H1 (cell line): ENCODE results near the gene MAGI2. TPM values are rescaled to one million over a fixed set of nuclear protein-coding genes. Genes with fewer than 3 reads are reported as not detected.

ENCODE experiments used
- CTCF ChIA-PET: fragments of 300-600 bp; sonication (Branson Sonifier 250); formaldehyde crosslinking; loops from one replicate; lab custom pipeline; 2021; ENCODE audit not compliant: partially characterized antibody; lab: Charles Lee
- POLR2A ChIA-PET: fragments of 300-600 bp; sonication (Branson Sonifier 250); formaldehyde crosslinking; loops from one replicate; lab custom pipeline; 2021; ENCODE audit warnings: inconsistent platforms; ENCODE audit not compliant: partially characterized antibody; lab: Charles Lee
- DNase-seq, 2 experiments: peaks; one replicate each; pipeline versions ENCODE4 v3.0.0 to v3.0.0-alpha.2; 2010 to 2022; ENCODE audit warnings: low spot score in 2 of 2, low read depth in 1 of 2, mixed read lengths in 1 of 2
- FAIRE-seq: peaks from 2 replicates; lab custom pipeline; 2011; peaks lifted over from hg19 to GRCh38; lab: Jason Lieb, UNC
- H2AFZ ChIP-seq: 2 replicates; pipeline ENCODE4 v1.8.1; 2012; ENCODE audit warnings: low read length, inconsistent platforms
- H2AK5ac ChIP-seq: 2 replicates; pipeline ENCODE4 v1.6.1; 2013; ENCODE audit warnings: low read depth, low read length
- H2BK120ac ChIP-seq: replicated peaks from 2 replicates; pipeline ENCODE3; 2013; ENCODE audit warnings: low read depth, low read length, inconsistent platforms
- H2BK12ac ChIP-seq: 2 replicates; pipeline ENCODE4 v1.6.1; 2013; ENCODE audit warnings: low read depth, low read length
- H2BK15ac ChIP-seq: 2 replicates; pipeline ENCODE4 v1.6.1; 2013; ENCODE audit warnings: low read length
- H2BK20ac ChIP-seq: 2 replicates; pipeline ENCODE4 v1.6.1; 2013; ENCODE audit warnings: low read length
- H2BK5ac ChIP-seq: 2 replicates; pipeline ENCODE4 v1.6.1; 2013; ENCODE audit warnings: low read depth, low read length
- H3K14ac ChIP-seq: 2 replicates; pipeline ENCODE4 v1.6.1; 2013; ENCODE audit warnings: inconsistent platforms; ENCODE audit not compliant: insufficient read length
- H3K18ac ChIP-seq: 2 replicates; pipeline ENCODE4 v1.6.1; 2013; ENCODE audit warnings: low read length; ENCODE audit errors: extremely low read depth
- H3K23ac ChIP-seq: 2 replicates; pipeline ENCODE4 v1.6.1; 2013; ENCODE audit warnings: inconsistent platforms; ENCODE audit not compliant: insufficient read length
- H3K23me2 ChIP-seq: 2 replicates; pipeline ENCODE4 v1.6.1; 2013; ENCODE audit warnings: low read depth, low read length
- H3K27ac ChIP-seq: 2 replicates; pipeline ENCODE4 v1.6.1; 2011; ENCODE audit warnings: low read depth, low read length, inconsistent platforms
- H3K27me3 ChIP-seq, 4 experiments: replicated peaks in 1 of 4; 1 replicate in 1 of 4; 2 replicates in 3 of 4; pipeline versions ENCODE4 v1.6.1 to v1.8.1; 2011 to 2013; ENCODE audit warnings: low read length in 3 of 4, mild to moderate bottlenecking in 3 of 4, inconsistent platforms in 2 of 4, mixed read lengths in 2 of 4, moderate library complexity in 1 of 4; ENCODE audit not compliant: control insufficient read depth in 3 of 4, insufficient read depth in 3 of 4; ENCODE audit errors: extremely low read depth in 1 of 4
- H3K36me3 ChIP-seq, 4 experiments: 2 replicates each; pipeline versions ENCODE4 v1.6.1 to v1.8.1; 2011 to 2013; ENCODE audit warnings: mild to moderate bottlenecking in 4 of 4, low read length in 3 of 4, moderate library complexity in 2 of 4, control low read depth in 1 of 4, inconsistent platforms in 1 of 4; ENCODE audit not compliant: insufficient read depth in 4 of 4, control insufficient read depth in 2 of 4
- H3K4ac ChIP-seq: replicated peaks from 2 replicates; pipeline ENCODE3; 2013; ENCODE audit warnings: low read length, low read depth, mixed read lengths, inconsistent platforms; ENCODE audit not compliant: insufficient read length
- H3K4me1 ChIP-seq, 4 experiments: replicated peaks in 1 of 4; 1 replicate in 1 of 4; 2 replicates in 3 of 4; pipeline versions ENCODE4 v1.6.1 to v1.8.1; 2011 to 2013; ENCODE audit warnings: low read length in 3 of 4, inconsistent platforms in 2 of 4, mixed read lengths in 1 of 4; ENCODE audit not compliant: insufficient read depth in 4 of 4, control insufficient read depth in 3 of 4
- H3K4me2 ChIP-seq, 2 experiments: 2 replicates each; pipeline versions ENCODE4 v1.6.1 to v1.8.1; 2011 to 2013; ENCODE audit warnings: low read depth in 2 of 2, low read length in 2 of 2, control low read depth in 1 of 2, inconsistent platforms in 1 of 2, mild to moderate bottlenecking in 1 of 2; ENCODE audit not compliant: insufficient read depth in 1 of 2
- H3K4me3 ChIP-seq, 4 experiments: fragments of 200-600, 300-600 bp in 1 of 4; sonication (generic), shearing (Covaris generic), sonication (Bioruptor Twin) in 1 of 4; 2 replicates each; pipeline versions ENCODE4 v1.5.1 to v1.8.1; 2011 to 2016; ENCODE audit warnings: low read length in 4 of 4, low read depth in 3 of 4, control low read depth in 2 of 4, inconsistent platforms in 2 of 4, mild to moderate bottlenecking in 2 of 4, mixed read lengths in 1 of 4, moderate library complexity in 1 of 4; ENCODE audit not compliant: insufficient read depth in 2 of 4; ENCODE audit errors: extremely low read depth in 1 of 4
- H3K56ac ChIP-seq: replicated peaks from 2 replicates; pipeline ENCODE3; 2013; ENCODE audit warnings: low read depth, mild to moderate bottlenecking, mixed read lengths, low read length, inconsistent platforms; ENCODE audit not compliant: insufficient read length
- H3K79me1 ChIP-seq: 2 replicates; pipeline ENCODE4 v1.6.1; 2013; ENCODE audit warnings: low read depth, low read length, control low read depth
- H3K79me2 ChIP-seq, 2 experiments: 2 replicates each; pipeline versions ENCODE4 v1.6.1 to v1.8.1; 2012 to 2013; ENCODE audit warnings: low read length in 2 of 2, mild to moderate bottlenecking in 2 of 2, inconsistent platforms in 1 of 2; ENCODE audit not compliant: insufficient read depth in 2 of 2, control insufficient read depth in 1 of 2
- H3K9ac ChIP-seq, 4 experiments: replicated peaks in 1 of 4; 1 replicate in 1 of 4; 2 replicates in 3 of 4; pipeline versions ENCODE4 v1.6.1 to v1.8.1; 2011 to 2013; ENCODE audit warnings: low read depth in 3 of 4, low read length in 3 of 4, control low read depth in 2 of 4, mild to moderate bottlenecking in 2 of 4, moderate library complexity in 2 of 4, inconsistent platforms in 1 of 4; ENCODE audit errors: extremely low read depth in 1 of 4
- H3K9me3 ChIP-seq, 2 experiments: 2 replicates each; pipeline versions ENCODE4 v1.6.1 to v1.8.1; 2012 to 2013; ENCODE audit warnings: mild to moderate bottlenecking in 2 of 2, moderate library complexity in 2 of 2, control low read depth in 1 of 2, inconsistent platforms in 1 of 2, low read depth in 1 of 2, low read length in 1 of 2, mixed read lengths in 1 of 2; ENCODE audit not compliant: insufficient read depth in 2 of 2
- H4K20me1 ChIP-seq, 2 experiments: replicated peaks in 1 of 2; 2 replicates each; pipeline versions ENCODE3 to v1.8.1; 2011 to 2013; ENCODE audit warnings: inconsistent platforms in 2 of 2, low read length in 2 of 2, mild to moderate bottlenecking in 1 of 2; ENCODE audit not compliant: insufficient read depth in 2 of 2, control insufficient read depth in 1 of 2
- H4K5ac ChIP-seq: 2 replicates; pipeline ENCODE4 v1.6.1; 2013; ENCODE audit warnings: low read length, low read depth, mixed read lengths, inconsistent platforms; ENCODE audit not compliant: insufficient read length
- H4K8ac ChIP-seq: 2 replicates; pipeline ENCODE4 v1.8.0; 2013; ENCODE audit warnings: mild to moderate bottlenecking, moderate library complexity, low read length, inconsistent platforms; ENCODE audit not compliant: insufficient read depth; ENCODE audit errors: extremely low read depth
- H4K91ac ChIP-seq: replicated peaks from 2 replicates; pipeline ENCODE3; 2013; ENCODE audit warnings: low read length, mixed read lengths, inconsistent platforms; ENCODE audit not compliant: insufficient read length
- BACH1 ChIP-seq: IDR thresholded peaks from 2 replicates; pipeline ENCODE4 v1.6.1; 2012; ENCODE audit warnings: low read length, improper control_type of control experiment
- POLR2A ChIP-seq, 2 experiments: IDR thresholded peaks; 1 replicate in 1 of 2; 2 replicates in 1 of 2; pipeline ENCODE4 v1.6.1; 2011; ENCODE audit warnings: low read depth in 2 of 2, low read length in 2 of 2, mild to moderate bottlenecking in 2 of 2; ENCODE audit errors: control extremely low read depth in 1 of 2
- SAP30 ChIP-seq: fragments of 300-600 bp; sonication (generic); IDR thresholded peaks from 2 replicates; pipeline ENCODE4 v1.7.1; 2012; ENCODE audit warnings: low read length, moderate library complexity, mild to moderate bottlenecking, inconsistent platforms; ENCODE audit not compliant: insufficient read depth, insufficient replicate concordance
- SRF ChIP-seq: IDR thresholded peaks from 2 replicates; pipeline ENCODE4 v1.6.1; 2011; ENCODE audit warnings: mild to moderate bottlenecking, low read depth, low read length, moderate library complexity
- WGBS, 2 experiments: shearing (Covaris generic) in 1 of 2; methylation state at CpG; one replicate each; pipeline versions ENCODE4 v1.1.6 to v1.1.7; 2013 to 2015; ENCODE audit warnings: low lambda C conversion rate in 2 of 2, mixed read lengths in 2 of 2, inconsistent platforms in 1 of 2, low coverage in 1 of 2, missing lambda C conversion rate in 1 of 2; ENCODE audit not compliant: insufficient replicate concordance in 2 of 2, insufficient coverage in 1 of 2, insufficient read length in 1 of 2; ENCODE audit errors: extremely low coverage in 1 of 2, missing lambda C conversion rate in 1 of 2; 5-methylcytosine and 5-hydroxymethylcytosine counted together
- polyA plus RNA-seq, 7 experiments: library from polyadenylated mRNA; depleted of rRNA in 3 of 7; stranded (reverse) in 5 of 7; unstranded in 2 of 7; fragments of >200 nt in 5 of 7; fragments of 200-250 nt in 2 of 7; gene quantifications; 1 replicate in 5 of 7; 2 replicates in 1 of 7; 4 replicates in 1 of 7; pipeline versions ENCODE4 v1.2.1 to v1.2.3, GENCODE V29; 2011 to 2013; ENCODE audit warnings: missing spikeins in 2 of 7, mixed read lengths in 2 of 7
- total RNA-seq: library from RNA; stranded (reverse); fragmentation: NEBNext Ultra II Directional; extraction: Animal tissue kit (Norgen Biotek cat#: 25700); gene quantifications from 2 replicates; pipeline ENCODE4 v1.2.1, GENCODE V29; 2021

MAGI2 gene
- total and polyA plus RNA-seq, 2 of the 8 experiments (the other 6 are each of a cell fraction or from before 2014, with no cell fraction given): 6.0 to 27.3 TPM

DNA sequence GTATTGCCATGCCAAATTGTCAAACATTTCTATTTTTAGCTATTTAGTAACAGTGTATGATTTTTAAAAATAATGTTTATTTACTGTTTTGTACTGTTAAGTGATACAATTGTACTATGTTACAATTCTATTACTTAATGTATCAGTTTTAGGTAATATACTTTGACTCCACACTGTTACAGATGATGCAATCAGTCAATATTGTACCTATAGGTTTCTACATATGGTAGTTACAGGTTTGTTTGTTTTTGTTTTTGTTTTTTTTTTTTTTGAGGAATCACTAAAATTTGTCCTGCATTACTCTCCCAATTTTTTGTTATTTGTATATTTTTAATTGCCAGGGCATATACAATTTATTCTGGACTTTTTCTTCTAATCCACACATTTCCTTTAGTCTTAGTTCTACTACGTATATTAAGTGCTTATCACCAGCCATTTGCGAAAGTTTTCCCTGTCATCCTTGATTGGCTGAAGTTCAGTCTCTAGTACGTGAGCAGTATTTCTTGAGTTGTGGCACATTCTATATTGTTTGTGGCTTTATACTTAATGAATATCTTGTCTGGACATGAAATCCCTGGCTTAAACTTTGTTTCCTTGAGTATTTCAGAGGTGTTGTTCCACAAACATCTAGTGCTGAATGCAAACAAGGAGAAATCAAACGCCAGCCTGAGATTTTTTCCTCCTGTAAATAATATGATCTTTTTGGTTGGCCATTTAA lies 114.1 kb downstream of the MAGI2 start:
- FAIRE-seq: no peak
- H4K8ac ChIP-seq: no peak overlapping the region
- peaks cover 0 to 2% (median 0%) of the 10 kb centered on the region in 4 experiments; a peak in 1 of 7 replicates for H3K4me1 ChIP-seq
- H3K4ac ChIP-seq: no peak overlapping the region
- no peaks in the 10 kb centered on the region for H4K20me1 ChIP-seq
- H3K4me3 ChIP-seq: no peak overlapping the region
- ChIA-PET POLR2A (no interaction called here), CTCF (no interaction called here)
- no peak overlapping the region for H3K4me2 ChIP-seq
- no peak overlapping the region for H3K23ac ChIP-seq
- H2BK5ac ChIP-seq: no peak overlapping the region
- no peak overlapping the region for H3K56ac ChIP-seq
- no peaks in the 10 kb centered on the region for H3K36me3 ChIP-seq
- H4K5ac ChIP-seq: no peak overlapping the region
- no peaks in the 10 kb centered on the region for H3K9me3 ChIP-seq
- no peak overlapping the region for H2BK120ac ChIP-seq
- no peak overlapping the region for H2AFZ ChIP-seq
- no peaks in the 10 kb centered on the region for H3K79me1 ChIP-seq
- no peak overlapping the region for H2AK5ac ChIP-seq
- no peak overlapping the region for H2BK12ac ChIP-seq
- no peak overlapping the region for H3K27ac ChIP-seq
- no peaks in the 10 kb centered on the region for H3K27me3 ChIP-seq
- no peak overlapping the region for H4K91ac ChIP-seq
- DNase-seq: no peak
- no peak overlapping the region for H3K14ac ChIP-seq
- WGBS, 2 experiments: 88% methylated on average over 4 of the region's 4 CpGs; no CpG with 5 or more reads in 1 of the 2 experiments
- H3K79me2 ChIP-seq: no peaks in the 10 kb centered on the region
- H3K9ac ChIP-seq: no peak overlapping the region
- H2BK15ac ChIP-seq: no peak overlapping the region
- no peak overlapping the region for H3K18ac ChIP-seq
- no peaks in the 10 kb centered on the region for H3K23me2 ChIP-seq
- H2BK20ac ChIP-seq: no peak overlapping the region
- TF ChIP-seq SAP30: no peak
- no peak for TF ChIP-seq POLR2A (IDR thresholded peaks at IDR 0.05; ENCODE audit: control extremely low read depth in 1 of 2, low read depth in 2 of 2, low read length in 2 of 2)
- TF ChIP-seq BACH1: no peak
- no peak for TF ChIP-seq SRF
